Measurements from ENCODE around the gene TBPL2.

DNA sequence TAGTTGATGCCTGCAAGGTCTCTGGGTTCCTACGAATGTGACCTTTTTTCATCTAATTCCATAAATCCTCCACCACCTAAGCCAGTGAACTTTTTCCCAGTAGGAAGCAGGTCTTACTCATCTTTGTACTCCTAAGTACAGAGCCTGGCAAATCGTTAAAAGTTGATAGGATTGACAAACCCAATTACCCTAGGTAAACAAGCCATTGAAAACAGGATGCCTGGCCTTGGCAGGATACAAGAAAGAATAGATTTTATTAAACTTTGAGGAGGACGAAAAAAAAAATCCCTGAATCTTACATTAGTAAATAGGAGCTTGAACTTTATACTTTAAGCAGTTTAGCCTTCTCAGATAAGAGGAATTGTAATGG is 5.6 kb downstream of the TBPL2 start:
- TF ChIP-seq, protein P1, sequence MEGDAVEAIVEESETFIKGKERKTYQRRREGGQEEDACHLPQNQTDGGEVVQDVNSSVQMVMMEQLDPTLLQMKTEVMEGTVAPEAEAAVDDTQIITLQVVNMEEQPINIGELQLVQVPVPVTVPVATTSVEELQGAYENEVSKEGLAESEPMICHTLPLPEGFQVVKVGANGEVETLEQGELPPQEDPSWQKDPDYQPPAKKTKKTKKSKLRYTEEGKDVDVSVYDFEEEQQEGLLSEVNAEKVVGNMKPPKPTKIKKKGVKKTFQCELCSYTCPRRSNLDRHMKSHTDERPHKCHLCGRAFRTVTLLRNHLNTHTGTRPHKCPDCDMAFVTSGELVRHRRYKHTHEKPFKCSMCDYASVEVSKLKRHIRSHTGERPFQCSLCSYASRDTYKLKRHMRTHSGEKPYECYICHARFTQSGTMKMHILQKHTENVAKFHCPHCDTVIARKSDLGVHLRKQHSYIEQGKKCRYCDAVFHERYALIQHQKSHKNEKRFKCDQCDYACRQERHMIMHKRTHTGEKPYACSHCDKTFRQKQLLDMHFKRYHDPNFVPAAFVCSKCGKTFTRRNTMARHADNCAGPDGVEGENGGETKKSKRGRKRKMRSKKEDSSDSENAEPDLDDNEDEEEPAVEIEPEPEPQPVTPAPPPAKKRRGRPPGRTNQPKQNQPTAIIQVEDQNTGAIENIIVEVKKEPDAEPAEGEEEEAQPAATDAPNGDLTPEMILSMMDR (IDR thresholded peaks at IDR 0.05; ENCODE audit: low read depth, low read length, poor library complexity, severe bottlenecking), result no peak
- no peak for TF ChIP-seq EZH2phosphoT487 (IDR thresholded peaks at IDR 0.05; ENCODE audit: borderline replicate concordance, low read length)
